Measurements from ENCODE around the gene MYO9B.

GRCh38 chr19:17070421-17070820 is 5.2 kb upstream of the MYO9B start:
- TF ChIP-seq EZH2phosphoT487 (conservative IDR thresholded peaks at IDR 0.05; ENCODE audit: low read length) (no peak), CTCF (IDR thresholded peaks at IDR 0.05; ENCODE audit: insufficient read depth, low read length, poor library complexity, severe bottlenecking) (no peak)
